T-helper 1 cell treated with Interleukin-12 subunit alpha and Interleukin-12 subunit beta and Interleukin-4 antibody, amounts not matched to agents 30 ng/mL and 1 ng/mL, for 36 hours (primary cell): ENCODE results near the gene CDRT4. TPM values are rescaled to one million over a fixed set of nuclear protein-coding genes. Genes with fewer than 3 reads are reported as not detected.

ENCODE experiments used
- intact Hi-C: fragments of 100-400 bp; cut with micrococcal nuclease; formaldehyde crosslinking; loops from one replicate; pipeline ENCODE4 v1.15.1; 2024
- total RNA-seq: library from RNA; stranded (reverse); gene quantifications from 2 replicates; pipeline ENCODE4 v1.2.3, GENCODE V29; 2022

Gene CDRT4
- total RNA-seq, 1 donor from 2014 or later, result 9.4 TPM

DNA sequence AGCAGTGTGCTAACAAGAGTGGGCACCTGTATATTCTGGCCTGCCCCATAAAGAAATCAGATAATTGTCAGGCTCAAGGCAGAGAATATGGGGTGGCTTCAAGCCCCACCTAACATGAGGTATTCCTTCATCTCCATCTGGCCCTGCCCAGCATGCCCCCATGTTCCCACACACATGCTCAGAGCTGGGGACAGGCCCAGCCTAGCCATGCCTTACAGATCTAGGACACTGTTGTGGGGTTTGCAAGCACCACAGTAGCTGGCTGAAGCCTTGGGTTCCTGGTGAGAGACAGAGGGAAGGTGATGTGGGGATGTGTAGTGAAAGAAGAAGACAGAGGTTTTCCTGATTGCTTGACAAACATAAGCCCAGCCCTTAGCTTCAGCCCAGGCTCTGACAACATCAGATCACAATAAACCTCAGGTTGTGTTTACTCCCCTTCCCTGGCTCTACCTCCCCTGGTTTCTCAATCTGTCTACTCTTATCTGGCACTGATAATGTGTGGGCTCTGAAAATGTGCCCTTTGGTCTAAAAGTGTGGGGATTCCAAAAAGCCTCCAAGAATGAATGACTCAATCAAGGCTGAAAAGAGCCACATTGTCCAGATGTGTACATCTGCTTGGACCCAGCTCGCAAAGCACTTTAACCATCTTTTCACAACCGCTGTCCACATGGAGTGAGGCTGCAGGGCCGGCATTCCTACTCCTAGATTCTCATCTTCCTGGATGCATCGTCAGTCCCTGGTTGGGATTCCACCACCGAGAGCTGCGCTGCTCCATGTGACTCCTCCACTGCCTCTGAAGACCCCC, 34.4 kb downstream of the CDRT4 start:
- intact Hi-C loops, result no loop called here

DNA sequence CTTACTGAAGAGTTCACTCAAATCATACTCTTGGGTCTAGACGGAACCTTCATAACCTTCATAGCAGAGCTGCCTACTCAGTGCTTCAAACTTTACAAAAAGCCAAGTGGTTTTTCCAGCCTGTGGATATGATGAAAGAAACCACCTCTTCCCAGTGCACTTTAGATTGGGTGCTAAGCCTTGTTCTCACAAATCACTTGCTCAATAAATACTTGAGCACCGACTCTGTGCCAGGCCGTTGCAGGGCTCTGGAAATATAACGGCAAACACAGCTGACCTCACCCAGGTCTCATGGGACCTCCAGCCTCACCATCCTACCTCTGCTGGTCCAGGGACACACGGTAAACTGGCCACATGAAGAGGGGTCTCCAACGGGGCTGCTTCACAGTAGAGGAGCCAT, 35.7 kb downstream of the CDRT4 start:
- intact Hi-C loops, result no loop called here

DNA sequence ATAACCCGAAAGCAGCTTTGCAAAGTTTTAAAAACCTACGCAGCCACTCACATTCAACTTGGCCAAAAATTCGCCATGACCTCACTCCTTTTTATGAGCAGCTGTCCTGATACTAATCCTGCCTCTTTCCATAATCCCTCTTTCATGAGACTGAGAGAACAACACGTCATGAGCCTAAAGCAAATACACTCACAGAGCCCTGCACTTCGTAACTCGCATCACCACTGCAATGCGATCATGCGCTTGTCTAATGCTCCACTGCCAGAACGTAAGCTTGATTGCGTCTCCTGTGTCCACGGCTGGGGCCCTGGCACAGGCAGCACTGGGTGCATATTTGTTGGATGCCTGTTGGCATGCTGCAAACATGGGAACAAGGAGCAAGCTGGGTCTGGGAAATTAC, 36.2 kb downstream of the CDRT4 start:
- intact Hi-C loops, result no loop called here

DNA sequence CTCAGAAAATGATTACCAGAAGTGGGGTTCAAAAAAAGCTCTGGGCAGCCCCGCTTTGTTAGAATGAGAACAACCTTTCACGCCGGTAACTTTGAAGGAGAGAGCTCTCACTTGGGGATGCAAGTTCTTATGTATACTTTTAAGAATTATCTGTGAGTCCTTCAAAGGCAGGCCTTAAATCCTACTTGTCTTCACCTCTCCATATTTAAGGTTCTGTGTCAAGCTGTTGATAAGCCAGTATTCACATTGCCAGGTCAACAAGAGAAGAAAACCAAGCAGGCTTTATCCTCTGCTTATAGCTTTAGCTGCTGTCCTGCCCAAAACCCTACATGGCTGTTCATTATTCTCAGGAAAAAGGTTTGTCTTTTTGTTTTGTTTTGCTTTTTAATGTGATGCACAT, 42.9 kb downstream of the CDRT4 start:
- intact Hi-C loops, result no loop called here

DNA sequence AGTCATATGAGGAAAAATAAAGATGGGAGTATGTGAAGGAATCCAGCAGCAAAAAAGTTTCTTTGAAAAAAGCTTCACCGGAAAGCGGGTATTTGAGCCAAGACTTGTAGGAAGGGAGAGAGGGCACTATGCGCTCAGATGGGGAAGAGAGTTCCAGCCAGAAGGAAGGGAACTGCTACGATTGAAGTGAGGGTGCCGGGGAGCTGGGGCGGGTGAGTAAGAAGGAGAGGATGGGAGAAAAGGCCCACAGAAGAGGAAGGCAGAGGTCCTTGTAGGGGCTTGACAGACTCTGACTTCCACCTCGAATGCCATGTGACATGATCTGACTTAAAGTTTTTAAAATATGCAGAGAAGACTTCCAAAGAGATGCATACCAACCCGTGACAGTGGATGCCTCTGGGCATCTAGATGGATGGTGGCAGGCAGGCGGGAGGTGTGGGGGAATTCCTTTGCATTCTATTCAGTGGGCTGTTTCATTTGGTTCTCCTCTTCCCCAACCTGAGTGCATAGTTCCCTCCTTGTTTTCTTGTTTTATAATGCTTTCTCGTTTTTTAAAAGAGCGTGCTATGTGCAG, 44.9 kb downstream of the CDRT4 start:
- intact Hi-C loops, result no loop called here

DNA sequence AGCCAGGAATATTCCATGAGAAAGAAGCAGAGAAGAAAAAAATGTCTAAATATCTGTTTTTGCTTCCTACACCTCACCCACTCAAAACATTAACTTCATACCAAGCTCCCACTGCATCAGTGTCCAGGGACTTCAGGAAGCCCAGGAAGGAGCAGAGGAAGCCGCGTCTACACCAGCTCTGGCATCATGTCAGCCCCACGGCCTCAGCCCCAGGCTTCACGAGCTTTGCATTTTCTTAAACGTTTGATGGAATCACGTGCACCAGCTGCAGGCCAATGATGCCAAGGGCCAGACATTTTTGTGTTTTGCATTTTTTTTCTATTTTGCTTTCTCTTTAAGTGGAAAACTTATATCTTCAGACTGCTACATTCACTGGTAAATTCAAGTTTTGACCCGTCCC, 48.6 kb downstream of the CDRT4 start:
- intact Hi-C loops, result no loop called here

DNA sequence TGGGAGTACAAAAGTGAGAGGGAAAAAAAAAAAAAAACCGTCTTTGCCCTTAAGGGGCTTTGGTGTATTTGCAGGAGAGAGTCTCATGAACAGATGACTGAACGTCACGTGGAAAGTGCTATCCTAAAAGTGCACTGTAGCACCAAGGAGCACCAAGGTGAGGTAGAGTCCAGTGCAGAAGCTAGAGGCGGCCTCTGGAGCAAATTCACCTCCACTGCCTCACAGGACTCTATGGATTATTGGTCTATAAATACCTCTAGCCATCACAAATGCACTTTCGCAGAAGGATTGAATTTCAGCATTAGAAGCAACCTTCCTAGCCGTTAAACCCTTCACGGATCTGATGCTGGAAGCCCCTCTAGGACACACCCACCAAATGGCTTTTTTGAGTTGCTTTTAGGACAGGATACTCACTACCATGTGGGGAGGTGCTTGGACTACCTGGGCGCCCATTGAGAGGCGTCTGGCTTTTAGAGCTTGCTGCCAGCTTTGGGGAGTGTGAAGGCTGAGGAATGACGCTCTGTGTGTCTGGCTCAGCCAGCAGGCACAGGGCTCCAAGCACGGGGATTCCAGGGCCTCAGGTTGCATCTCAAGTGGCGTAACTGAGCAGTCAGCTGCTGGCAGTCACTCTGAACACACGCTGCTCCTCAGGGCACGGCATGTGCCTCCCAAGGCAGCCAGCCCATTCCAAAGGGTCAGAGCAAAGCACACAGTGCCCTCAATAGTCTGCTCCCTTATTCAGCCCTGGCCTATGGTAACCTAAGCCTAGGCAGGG, 52.7 kb downstream of the CDRT4 start:
- intact Hi-C loops, result no loop called here

DNA sequence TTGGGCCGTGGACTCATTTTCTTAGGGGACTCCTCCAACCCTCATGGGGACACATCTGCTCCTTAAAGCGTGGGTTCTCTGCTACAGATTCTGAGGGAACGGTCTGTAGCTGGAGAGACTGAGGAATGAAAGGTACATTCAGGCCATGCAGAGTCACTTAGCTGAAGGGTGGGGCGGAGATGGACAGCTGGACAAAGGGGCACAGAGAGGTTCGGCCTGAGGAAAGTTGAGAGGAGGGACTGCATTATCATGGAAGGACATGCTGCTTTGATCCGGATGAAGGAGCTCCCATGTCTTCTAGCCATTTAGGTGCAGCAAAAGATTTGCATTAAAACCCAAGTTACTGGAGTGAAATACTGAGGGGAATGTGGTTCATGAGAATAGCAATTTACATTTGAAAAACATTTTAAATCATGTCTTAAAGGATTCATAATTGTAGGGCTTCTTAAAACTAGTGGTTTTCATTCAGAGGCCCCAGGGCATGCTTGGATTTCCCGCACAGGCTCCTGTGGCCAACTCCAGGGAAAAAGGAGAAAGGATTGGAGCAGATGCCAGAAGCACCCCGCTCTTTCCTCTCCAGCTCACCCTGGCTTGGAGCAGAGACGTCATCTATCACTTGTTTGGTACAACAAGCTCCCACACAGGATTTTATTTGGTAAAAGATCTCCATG, 54.2 kb downstream of the CDRT4 start:
- intact Hi-C loops, result no loop called here

DNA sequence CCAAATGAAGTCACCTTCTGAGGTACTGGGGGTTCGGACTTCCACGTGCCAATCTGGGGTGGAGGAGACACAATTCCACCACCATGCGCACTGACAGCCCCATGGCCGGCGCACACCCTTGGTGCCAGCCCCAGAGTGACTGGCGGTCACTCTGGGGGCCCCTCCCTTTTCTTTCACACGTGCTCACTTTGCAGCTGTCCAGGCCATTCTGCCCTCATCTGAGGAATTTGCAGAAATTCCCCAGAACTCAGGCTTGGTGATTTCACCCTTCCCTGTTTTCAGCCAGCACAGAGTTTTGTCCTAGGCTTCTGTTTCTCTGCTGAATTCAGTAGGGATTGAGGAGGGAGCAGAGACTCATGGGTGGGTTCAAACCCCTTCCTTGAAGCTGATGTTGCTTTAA, 54.8 kb downstream of the CDRT4 start:
- intact Hi-C loops, result no loop called here

DNA sequence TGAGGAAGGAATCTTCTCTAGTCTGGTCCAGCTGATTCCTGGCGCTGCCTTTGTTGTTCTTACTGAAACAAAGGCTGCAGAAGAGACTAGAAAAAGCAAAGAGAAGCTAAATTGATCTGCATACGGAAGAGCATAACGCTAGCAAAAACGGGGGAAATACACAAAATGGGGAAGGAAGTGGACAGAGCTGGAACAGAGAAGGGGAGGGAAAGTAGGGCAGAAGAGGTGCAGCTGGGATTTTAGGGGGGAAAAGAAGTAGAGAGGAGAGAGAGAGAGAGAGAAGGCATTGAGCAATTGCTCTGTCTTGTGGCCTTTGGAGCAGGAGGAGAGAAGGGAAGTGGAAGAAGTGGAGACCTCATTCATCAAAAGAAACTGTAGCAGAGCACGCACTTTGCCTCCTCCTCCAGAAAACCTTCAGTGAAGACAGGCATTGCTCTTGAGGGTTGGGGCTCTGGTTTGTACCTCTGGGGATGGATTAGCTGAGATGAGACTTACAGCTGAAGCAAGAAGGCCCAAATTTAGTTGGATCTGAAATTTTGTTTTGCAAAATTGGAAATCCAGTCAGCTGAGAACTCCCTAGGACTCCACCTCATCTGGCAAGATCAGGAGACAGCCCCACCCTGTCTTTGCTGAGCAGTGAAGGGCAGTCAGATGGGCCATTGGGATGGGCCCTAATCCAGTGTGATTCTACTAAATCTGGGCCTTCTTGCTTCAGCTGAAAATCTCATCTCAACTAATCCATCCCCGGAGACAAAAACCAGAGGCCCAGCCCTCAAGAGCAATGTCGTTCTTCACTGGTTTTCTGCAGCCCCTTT, 55.8 kb downstream of the CDRT4 start:
- intact Hi-C loops, result no loop called here

DNA sequence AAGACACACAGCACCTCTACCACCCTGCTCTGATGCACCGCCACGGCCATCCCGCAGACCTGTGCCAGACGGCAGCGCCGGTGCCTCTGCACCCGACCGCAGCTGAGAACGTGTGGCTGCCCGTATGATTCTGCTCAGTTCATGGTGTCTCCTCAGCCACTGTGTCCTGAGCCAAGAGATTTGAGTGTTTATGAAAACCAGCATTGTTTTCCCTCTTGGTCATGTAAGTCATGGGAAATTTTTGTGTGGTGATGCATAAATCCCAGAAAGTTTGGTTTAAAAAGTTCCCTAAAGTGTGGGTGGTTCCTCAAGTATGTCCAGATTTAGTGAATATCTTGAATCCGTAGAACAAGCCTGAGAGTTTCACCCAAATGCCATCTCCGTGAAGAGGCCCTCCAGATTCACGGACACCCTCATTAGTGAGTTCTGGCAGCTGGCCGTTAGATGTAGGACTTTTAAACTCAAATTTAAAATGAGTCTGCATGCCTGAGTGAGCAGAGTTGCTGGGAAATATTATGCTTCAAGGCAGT, 57.6 kb downstream of the CDRT4 start:
- intact Hi-C loops, result no loop called here

DNA sequence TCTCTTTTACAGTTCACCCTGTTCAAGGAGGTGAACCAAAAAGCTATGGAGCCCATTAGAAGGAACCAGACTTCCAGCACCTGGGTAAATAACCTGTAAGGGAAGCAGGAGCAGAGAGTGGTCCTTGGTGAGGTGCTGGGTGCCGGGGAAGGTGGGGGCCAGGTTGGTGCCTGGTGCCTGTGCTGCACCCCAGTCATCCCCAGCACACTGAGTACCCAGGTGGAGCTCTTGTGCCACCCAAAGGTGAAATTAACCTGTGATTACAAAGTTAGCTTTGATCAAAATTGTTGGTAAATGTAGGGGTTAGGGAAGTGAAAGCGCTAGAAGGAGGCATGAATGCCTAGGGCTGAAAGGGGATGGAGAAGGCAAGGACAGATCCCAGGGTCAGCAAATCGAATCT, 58.6 kb downstream of the CDRT4 start:
- intact Hi-C loops, result no loop called here

DNA sequence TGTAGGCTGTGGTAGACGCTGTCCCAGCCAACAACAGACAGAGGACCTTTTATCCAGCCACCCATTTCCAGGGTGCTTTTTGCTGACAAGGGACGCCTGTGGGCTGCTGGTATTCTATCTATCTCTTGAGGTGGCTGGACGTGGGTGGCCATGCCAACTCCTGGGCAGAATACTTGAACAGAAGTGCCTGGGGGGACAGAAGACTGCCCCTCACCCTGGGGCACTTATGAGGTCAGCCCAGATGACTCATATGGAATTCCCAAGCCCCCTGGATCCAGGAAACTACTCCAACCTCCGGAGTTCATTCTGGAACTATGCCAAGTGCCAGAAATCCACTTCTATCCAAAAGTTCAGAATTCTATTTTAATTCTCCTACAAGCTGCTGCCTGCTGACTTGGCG, 61.3 kb downstream of the CDRT4 start:
- intact Hi-C loops, result no loop called here

DNA sequence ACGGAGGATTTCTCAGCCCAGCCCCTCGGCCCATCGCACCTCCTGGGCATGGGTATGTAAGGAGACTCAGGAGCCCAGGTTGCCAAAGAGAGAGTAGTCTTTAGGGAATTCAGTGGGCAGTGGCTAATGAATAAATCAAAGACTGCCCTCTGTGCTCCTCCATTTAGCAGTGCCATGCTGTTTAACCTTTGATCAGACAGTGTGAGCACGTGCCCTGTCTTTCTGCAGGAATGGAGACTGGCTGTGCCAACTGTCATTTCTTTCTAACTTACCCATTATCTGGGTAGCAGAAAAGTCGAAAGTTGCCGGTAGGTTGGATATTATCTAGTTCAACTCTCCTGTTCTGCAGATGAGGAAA, 62.4 kb downstream of the CDRT4 start:
- intact Hi-C loops, result no loop called here

DNA sequence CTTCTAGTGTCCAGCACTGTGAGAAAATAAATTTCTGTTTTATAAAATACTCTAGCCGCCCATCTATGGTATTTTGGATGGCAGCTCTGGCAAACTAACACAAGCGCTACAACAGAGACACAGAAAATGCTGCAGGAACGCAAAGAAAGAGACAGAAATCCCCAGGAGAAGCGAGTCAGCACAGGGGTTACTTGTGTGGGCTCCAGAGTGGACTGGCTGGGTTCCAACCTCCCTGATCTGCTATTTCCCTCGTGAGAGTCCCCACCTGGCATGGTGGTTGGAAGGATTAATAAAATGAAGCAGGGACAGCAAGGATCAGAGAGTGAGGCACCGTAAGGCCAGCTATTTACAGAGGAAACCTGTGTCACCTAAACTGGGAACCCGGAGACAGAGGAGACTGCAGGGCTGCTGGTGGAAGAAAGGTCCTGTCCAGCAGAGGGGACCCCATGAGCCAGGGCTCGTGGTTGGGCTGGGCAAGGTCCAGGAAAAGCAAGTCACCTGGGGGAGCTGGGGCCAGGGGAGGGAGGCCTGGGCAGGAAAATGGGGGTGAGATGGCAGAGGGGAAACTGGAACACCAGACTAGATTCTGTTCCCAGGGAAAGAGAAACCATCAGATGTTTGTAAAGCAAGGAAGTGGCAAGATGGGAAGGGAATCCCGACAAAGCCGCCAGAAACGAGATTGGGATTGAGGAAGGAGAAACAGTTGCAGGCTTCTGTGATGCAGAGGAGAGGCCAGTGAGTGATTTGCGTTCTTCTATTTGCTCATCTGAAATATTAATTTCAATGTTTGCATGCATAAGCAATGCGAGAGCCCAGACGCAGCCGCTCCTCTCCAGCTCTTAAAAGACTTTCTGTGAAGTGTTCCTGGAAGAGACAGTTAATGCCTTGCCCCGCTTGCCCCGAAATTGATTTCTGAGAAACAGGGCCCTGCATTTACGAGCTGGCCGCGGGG, 63.0 kb downstream of the CDRT4 start:
- intact Hi-C loops, result no loop called here

DNA sequence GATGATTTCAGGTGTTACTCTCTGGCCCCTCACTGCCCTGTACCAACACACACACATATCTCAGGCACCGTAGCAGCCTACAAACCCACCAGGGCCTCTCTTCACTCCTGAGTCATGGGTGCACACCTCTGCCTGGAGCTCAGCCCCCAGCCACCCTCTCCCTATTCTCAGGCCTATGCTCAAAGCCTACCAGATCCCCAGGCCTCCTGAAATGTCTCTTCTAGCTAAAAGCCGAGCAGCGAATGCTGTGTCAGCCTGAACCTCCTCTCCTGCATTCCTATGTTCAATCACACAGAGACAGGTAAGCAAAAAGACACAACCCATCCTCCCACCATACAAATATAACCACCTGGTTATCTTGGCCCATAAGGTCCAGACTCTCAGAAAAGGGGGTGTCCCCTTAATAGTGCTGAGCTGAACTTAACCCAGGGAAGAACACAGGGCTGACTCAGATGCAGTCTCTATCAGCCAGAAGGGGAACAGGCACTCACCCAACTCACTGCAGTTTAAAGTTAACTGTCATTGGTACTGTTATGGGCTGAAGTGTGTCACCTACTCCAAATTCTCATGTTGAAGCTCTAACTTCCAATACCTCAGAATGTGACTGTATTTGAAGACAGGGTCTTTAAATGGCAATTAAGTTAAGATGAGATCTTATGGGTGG, 64.0 kb downstream of the CDRT4 start:
- intact Hi-C loops, result no loop called here

DNA sequence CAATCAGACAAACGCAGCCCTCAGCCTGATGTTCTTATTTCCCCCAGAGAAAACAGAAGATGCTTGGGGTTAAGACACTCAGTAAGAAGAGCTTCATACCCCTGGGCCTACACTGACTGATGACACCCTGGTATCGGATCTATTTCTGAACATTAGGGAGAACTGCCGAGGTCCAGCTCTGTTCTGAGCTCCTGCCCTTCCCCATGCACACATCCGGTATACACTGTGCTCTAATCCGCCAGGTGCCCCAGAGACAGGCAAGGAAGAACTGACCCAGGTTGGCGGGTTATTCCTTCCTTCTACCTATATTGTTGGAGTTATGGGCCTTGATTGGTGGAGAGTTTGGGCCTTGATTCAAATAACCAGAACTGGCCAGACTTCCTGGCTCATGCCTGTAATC, 68.0 kb downstream of the CDRT4 start:
- intact Hi-C loops, result no loop called here

DNA sequence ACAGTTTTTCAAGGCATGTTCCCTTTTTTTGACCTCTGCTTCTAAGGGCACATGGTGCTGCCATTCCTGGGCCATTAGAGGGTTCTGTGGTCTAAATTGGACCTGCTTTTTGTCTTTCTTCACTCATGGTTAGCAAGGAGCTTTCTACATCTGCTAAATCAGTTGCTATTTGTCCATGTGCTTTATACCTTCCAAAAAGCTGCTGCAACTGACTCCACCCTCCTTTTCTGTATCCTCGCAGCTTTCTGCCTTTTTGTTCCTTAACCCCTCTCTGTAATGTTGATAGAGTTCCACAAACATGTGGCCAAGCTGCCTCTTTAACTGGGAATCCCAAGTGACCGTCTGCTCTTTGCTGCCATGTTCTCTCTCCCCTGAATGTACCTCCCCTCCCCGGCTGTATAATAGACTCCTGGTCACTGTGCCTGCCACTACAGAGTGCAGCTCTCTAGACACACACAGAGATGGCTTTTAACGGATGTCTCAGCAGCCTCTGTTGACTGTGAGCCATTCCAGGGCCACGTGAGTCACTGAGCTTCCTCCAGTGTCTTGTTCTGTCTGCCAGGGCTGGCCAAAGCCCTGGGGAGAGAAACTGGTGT, 68.6 kb downstream of the CDRT4 start:
- intact Hi-C loops, result no loop called here

DNA sequence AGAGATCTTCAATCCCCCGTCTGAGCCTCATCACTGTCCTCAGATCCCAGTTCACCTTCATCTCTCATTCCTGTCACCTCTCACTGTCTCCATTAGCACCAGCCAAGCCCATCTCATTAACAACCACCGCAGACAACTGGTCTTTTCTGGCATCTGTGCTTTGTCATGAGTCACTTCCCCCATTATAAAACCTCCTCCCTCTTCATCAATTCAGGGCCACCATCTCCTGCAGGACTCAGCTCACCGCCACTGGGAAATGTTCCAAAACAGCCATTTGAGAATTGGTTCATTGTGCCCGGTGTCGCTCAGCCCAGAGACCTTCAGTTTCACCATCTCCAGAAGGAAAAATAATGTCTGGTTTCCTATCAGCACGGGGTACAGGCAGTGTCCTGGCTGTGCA, 69.1 kb downstream of the CDRT4 start:
- intact Hi-C loops, result no loop called here
